CD8-positive, alpha-beta memory T cell (primary cell): ENCODE data around the gene ZMYND12. TPM values are rescaled to one million over a fixed set of nuclear protein-coding genes. Genes with fewer than 3 reads are reported as not detected.
"Not testable (repeated sequence)": the region's sequence is repeated elsewhere in the genome, so short reads cannot be mapped to it uniquely, and the experiment has no call there.

ENCODE experiments used
- CTCF ChIA-PET: fragments of 350-600 bp; sonication (Branson Sonifier 250); formaldehyde crosslinking; loops from one replicate; lab custom pipeline; 2021; ENCODE audit warnings: antibody characterized with exemption; lab: Charles Lee
- POLR2A ChIA-PET: fragments of 350-600 bp; sonication (Branson Sonifier 250); formaldehyde crosslinking; loops from one replicate; lab custom pipeline; 2021; ENCODE audit warnings: antibody characterized with exemption; lab: Charles Lee
- DNase-seq, 5 donors: peaks; one replicate each; pipeline versions ENCODE4 v3.0.0 to v3.0.0-alpha.2; 2020 to 2022; ENCODE audit warnings: mixed read lengths in 1 of 5
- H3K27ac ChIP-seq: one replicate; pipeline ENCODE4 v1.7.0; 2013; ENCODE audit warnings: low read depth, mild to moderate bottlenecking, low read length, moderate library complexity
- H3K27me3 ChIP-seq: 2 replicates; pipeline ENCODE4 v1.7.0; 2013; ENCODE audit warnings: low read length, mild to moderate bottlenecking; ENCODE audit not compliant: insufficient read depth, poor library complexity, severe bottlenecking
- H3K36me3 ChIP-seq: 2 replicates; pipeline ENCODE4 v1.7.0; 2013; ENCODE audit warnings: mild to moderate bottlenecking, low read length, moderate library complexity; ENCODE audit not compliant: insufficient read depth
- H3K4me1 ChIP-seq: 2 replicates; pipeline ENCODE4 v1.7.0; 2013; ENCODE audit warnings: mild to moderate bottlenecking, low read length, moderate library complexity; ENCODE audit not compliant: insufficient read depth
- H3K4me3 ChIP-seq: 2 replicates; pipeline ENCODE4 v1.7.0; 2013; ENCODE audit warnings: mild to moderate bottlenecking, low read length
- H3K9me3 ChIP-seq: 2 replicates; pipeline ENCODE4 v1.7.0; 2013; ENCODE audit warnings: mild to moderate bottlenecking, low read length
- H3K27ac Mint-ChIP-seq, 8 donors: one replicate each; pipeline ENCODE4 v1.8.0; 2020 to 2021; ENCODE audit warnings: mixed read lengths in 8 of 8, mild to moderate bottlenecking in 6 of 8, inconsistent platforms in 3 of 8, moderate library complexity in 3 of 8
- H3K27me3 Mint-ChIP-seq, 2 donors: one replicate each; pipeline ENCODE4 v1.8.0; 2020 to 2021; ENCODE audit warnings: mixed read lengths in 2 of 2, mild to moderate bottlenecking in 1 of 2, moderate library complexity in 1 of 2
- H3K36me3 Mint-ChIP-seq, 3 donors: one replicate each; pipeline ENCODE4 v1.8.0; 2020 to 2021; ENCODE audit warnings: mixed read lengths in 3 of 3, inconsistent platforms in 1 of 3, mild to moderate bottlenecking in 1 of 3
- H3K4me1 Mint-ChIP-seq, 3 donors: one replicate each; pipeline ENCODE4 v1.8.0; 2020 to 2021; ENCODE audit warnings: mixed read lengths in 3 of 3, inconsistent platforms in 1 of 3, mild to moderate bottlenecking in 1 of 3
- H3K4me3 Mint-ChIP-seq, 7 donors: one replicate each; pipeline ENCODE4 v1.8.0; 2020 to 2021; ENCODE audit warnings: mixed read lengths in 7 of 7, mild to moderate bottlenecking in 6 of 7, moderate library complexity in 4 of 7, inconsistent platforms in 2 of 7
- H3K9me3 Mint-ChIP-seq, 5 donors: one replicate each; pipeline ENCODE4 v1.8.0; 2020 to 2022; ENCODE audit warnings: mixed read lengths in 5 of 5, mild to moderate bottlenecking in 3 of 5, moderate library complexity in 2 of 5, inconsistent platforms in 1 of 5
- polyA plus RNA-seq: library from polyadenylated mRNA; unstranded; fragments of 300-500 nt; fragmentation: Illumina TruSeq; gene quantifications from one replicate; pipeline ENCODE4 v1.2.3, GENCODE V29; 2021
- total RNA-seq, 2 experiments: library from RNA; stranded (reverse); gene quantifications; one replicate each; pipeline ENCODE4 v1.2.3, GENCODE V29; 2021

The ZMYND12 gene, protein sequence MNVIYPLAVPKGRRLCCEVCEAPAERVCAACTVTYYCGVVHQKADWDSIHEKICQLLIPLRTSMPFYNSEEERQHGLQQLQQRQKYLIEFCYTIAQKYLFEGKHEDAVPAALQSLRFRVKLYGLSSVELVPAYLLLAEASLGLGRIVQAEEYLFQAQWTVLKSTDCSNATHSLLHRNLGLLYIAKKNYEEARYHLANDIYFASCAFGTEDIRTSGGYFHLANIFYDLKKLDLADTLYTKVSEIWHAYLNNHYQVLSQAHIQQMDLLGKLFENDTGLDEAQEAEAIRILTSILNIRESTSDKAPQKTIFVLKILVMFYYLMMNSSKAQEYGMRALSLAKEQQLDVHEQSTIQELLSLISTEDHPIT
- total RNA-seq (under 1 TPM; 0.69 to 0.85 TPM), polyA plus RNA-seq (not detected)

DNA sequence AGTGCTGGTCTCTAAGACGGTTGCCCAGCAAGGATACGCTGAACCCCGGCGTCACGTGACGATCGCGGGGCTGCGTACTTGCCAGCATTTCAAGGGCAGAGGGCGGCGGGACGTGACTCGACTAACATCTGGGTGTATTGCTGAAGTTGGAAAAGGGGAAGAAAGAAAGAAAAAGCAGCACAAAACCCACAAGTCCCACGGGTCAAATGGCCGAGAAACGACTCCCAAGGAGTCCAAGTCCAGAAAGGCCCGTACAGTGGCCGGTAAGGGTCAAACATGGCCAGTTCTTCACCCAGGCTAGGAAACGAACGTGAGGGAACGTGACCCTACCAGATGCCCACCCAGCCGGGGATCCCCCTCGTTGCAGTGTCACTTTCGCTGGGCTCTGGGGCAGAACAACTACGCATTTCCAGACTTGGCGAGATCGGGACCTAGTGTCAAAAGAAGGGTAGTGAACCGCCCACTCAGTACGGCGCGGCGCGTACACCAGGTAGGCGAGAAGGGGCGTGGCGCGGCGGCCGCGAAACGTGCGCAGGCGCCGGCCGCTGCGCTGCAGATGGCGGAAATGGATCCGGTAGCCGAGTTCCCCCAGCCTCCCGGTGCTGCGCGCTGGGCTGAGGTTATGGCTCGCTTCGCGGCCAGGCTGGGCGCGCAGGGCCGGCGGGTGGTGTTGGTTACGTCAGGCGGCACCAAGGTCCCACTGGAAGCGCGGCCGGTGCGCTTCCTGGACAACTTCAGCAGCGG lies at the start of gene ZMYND12, which contains the start of gene PPCS:
Gene ZMYND12 (minus strand): TSS at position 13 of the 744 bp plus-strand sequence. CDS start 25 bp downstream, outside the sequence.
Gene PPCS (plus strand): TSS at position 534 of the 744 bp plus-strand sequence. CDS start 23 bp downstream, at position 557.
- POLR2A ChIA-PET = interaction anchor here (0.8 kb wide), 1 partner anchor 536 kb away, joined by 3 read pairs; no protein-coding TSS in a partner anchor
- peaks cover 0 to 52% (median 9%) of the 10 kb centered on the region in 3 donors for H3K36me3 Mint-ChIP-seq
- peak within 1 kb of the TSS; percentile 97 to 100 (median 98) for H3K27ac Mint-ChIP-seq
- Histone ChIP-seq H3K4me3 (peak within 1 kb of the TSS; percentile 95), H3K27ac (peak within 1 kb of the TSS; percentile 99), H3K4me1 (peaks cover 27% of the 10 kb centered on the region), H3K9me3 (no peaks in the 10 kb centered on the region), H3K27me3 (no peaks in the 10 kb centered on the region), H3K36me3 (peaks cover 25% of the 10 kb centered on the region)
- peak within 1 kb of the TSS; percentile 85 to 99 (median 92) for H3K4me3 Mint-ChIP-seq
- DNase-seq = peak; percentile 88 to 95 (median 92)
- H3K27me3 Mint-ChIP-seq = peaks cover 0 to 4% of the 10 kb centered on the region in 2 donors
- peaks cover 37 to 51% (median 42%) of the 10 kb centered on the region in 3 donors for H3K4me1 Mint-ChIP-seq
- CTCF ChIA-PET = interaction anchor here (1.6 kb wide), 1 partner anchor 497 kb away, joined by 3 read pairs; no protein-coding TSS in a partner anchor
- H3K9me3 Mint-ChIP-seq = no peaks in the 10 kb centered on the region

DNA sequence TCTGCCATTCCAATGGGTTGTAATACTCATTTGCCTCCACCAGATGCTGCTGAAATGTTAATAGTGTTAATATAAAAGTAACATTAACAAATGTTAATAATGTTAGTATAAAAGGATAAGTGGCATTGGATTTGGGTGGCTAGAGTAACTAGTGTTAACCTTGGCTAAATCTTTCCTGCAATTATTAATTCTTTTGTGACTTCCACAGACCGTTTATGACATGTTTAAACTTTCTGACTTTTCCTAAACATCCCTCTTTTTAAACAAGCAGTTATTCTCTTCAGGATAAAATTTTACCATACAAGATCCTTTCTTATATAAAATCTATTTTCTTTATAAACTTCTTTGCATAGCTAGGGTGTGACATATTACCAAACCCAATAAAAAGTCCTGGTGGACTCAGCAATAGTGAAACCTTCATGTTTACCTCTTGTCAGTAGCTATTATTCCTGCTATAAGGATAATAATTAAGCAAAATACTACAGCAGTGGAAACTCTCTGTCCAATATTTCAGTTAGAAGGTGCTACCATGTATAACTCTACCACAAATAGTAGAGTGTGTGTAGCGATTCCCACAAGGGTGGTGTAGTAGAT lies 48.8 kb upstream of the ZMYND12 start:
- Mint-ChIP-seq H3K4me3 (no peak overlapping the region), H3K36me3 (peaks cover 23 to 72% (median 64%) of the 10 kb centered on the region in 3 donors), H3K4me1 (no peaks in the 10 kb centered on the region), H3K27me3 (peaks cover 0 to 2% of the 10 kb centered on the region in 2 donors), H3K9me3 (peaks cover 33 to 59% (median 56%) of the 10 kb centered on the region in 5 donors), H3K27ac (no peak overlapping the region)
- Histone ChIP-seq H3K4me3 (no peak overlapping the region), H3K27me3 (no peaks in the 10 kb centered on the region), H3K4me1 (no peaks in the 10 kb centered on the region), H3K36me3 (no peaks in the 10 kb centered on the region), H3K9me3 (no peaks in the 10 kb centered on the region), H3K27ac (no peak overlapping the region)
- CTCF ChIA-PET = no interaction called here
- POLR2A ChIA-PET = no interaction called here
- DNase-seq = no peak

DNA sequence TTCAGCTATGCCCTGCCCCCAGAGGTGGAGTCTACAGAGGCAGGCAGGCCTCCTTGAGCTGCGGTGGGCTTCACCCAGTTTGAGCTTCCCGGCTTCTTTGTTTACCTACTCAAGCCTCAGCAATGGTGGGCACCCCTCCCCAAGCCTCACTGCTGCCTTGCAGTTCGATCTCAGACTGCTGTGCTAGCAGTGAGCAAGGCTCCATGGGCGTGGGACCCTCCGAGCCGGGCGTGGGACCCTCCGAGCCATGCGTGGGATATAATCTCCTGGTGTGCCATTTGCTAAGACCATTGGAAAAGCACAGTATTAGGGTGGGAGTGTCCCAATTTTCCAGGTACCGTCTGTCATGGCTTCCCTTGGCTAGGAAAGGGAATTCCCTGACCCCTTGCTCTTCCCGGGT lies 46.2 kb upstream of the ZMYND12 start:
- peaks cover 22 to 54% (median 50%) of the 10 kb centered on the region in 3 donors for H3K36me3 Mint-ChIP-seq
- H3K27ac Mint-ChIP-seq, H3K4me1 Mint-ChIP-seq, H3K4me1 ChIP-seq, POLR2A ChIA-PET, H3K27ac ChIP-seq, H3K27me3 Mint-ChIP-seq, H3K27me3 ChIP-seq, DNase-seq, H3K9me3 ChIP-seq, H3K4me3 Mint-ChIP-seq, H3K4me3 ChIP-seq, H3K36me3 ChIP-seq, CTCF ChIA-PET: not testable (repeated sequence)
- peaks cover 23 to 41% (median 39%) of the 10 kb centered on the region in 5 donors for H3K9me3 Mint-ChIP-seq

DNA sequence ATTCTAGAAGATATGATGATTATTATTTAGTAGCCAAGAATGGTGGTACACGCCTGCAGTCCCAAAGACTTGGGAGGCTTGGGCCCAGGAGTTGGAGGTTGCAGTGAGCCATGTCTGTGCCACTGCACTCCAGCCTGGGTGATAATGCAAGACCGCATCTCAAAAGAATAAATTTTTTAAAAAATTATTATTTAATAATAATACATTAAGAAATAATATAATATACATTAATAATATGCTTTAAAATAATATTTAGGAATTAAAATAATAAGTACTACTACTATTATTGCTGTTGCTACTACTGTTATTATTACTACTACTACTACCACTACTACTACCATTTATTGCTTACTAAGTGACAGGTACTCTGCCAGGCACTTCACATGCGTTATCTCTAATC lies 34.4 kb upstream of the ZMYND12 start:
- peaks cover 10 to 26% (median 11%) of the 10 kb centered on the region in 3 donors for H3K36me3 Mint-ChIP-seq
- Histone ChIP-seq H3K36me3 (no peaks in the 10 kb centered on the region), H3K27ac (no peak overlapping the region), H3K27me3 (no peaks in the 10 kb centered on the region), H3K4me3 (no peak overlapping the region), H3K9me3 (no peaks in the 10 kb centered on the region), H3K4me1 (no peaks in the 10 kb centered on the region)
- DNase-seq = no peak
- no peaks in the 10 kb centered on the region for H3K4me1 Mint-ChIP-seq
- peaks cover 0 to 5% (median 2%) of the 10 kb centered on the region in 5 donors for H3K9me3 Mint-ChIP-seq
- no peak overlapping the region for H3K27ac Mint-ChIP-seq
- ChIA-PET POLR2A (no interaction called here), CTCF (no interaction called here)
- H3K4me3 Mint-ChIP-seq = no peak overlapping the region
- no peaks in the 10 kb centered on the region for H3K27me3 Mint-ChIP-seq

DNA sequence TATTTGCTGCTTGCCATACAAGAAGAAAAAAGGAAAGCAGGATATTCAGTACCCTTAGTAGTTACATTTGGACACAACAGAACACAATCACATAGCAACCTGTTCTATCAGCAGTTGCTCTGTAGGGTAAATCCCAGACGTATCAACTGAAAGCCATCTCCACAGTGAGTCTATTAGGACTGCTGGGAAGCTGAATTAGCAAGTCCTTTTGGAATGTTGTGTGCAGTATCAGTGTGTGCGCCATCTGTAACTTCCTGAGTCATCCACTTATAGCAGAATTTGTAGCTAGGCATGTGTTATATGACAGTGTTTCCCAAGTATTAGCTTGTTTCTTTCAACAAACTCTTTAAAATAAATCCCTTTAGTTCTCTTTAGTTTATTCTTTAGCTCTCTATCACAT lies 28.6 kb upstream of the ZMYND12 start:
- peaks cover 0 to 1% of the 10 kb centered on the region in 2 donors for H3K27me3 Mint-ChIP-seq

DNA sequence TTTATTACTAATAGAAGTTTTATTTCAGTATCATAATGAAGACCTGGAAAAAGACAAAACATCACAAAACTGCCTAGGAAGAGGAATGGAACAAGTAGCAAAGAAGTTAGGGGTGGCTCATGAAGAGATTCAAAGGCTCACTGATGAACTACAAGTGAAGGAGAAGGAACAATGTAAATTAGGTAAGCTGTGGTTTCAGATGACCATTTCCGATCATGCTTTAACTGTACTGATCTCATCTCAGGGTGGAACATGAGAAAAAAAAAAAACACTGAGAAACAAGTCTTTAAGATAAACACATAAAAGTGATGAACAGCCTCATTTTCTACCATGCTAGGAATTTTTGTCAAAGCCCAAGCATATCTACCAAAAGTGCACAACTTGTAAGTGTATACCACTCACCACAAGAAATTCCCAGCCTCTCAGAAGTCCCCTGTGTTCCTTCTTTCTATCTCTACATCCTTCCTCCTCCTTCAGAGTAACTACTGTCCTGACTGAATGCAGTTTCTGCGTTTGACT lies 26.9 kb upstream of the ZMYND12 start:
- no peaks in the 10 kb centered on the region for H3K27me3 ChIP-seq
- no peaks in the 10 kb centered on the region for H3K4me1 ChIP-seq
- no peaks in the 10 kb centered on the region for H3K9me3 ChIP-seq
- ChIA-PET POLR2A (no interaction called here), CTCF (no interaction called here)
- no peaks in the 10 kb centered on the region for H3K9me3 Mint-ChIP-seq
- H3K27ac ChIP-seq = no peak overlapping the region
- peaks cover 3 to 20% (median 9%) of the 10 kb centered on the region in 3 donors for H3K36me3 Mint-ChIP-seq
- no peaks in the 10 kb centered on the region for H3K4me1 Mint-ChIP-seq
- H3K27me3 Mint-ChIP-seq = peaks cover 0 to 1% of the 10 kb centered on the region in 2 donors
- H3K27ac Mint-ChIP-seq = peak overlapping the region in 2 of 8 donors; percentile 0 to 11
- DNase-seq = no peak
- no peak overlapping the region for H3K4me3 Mint-ChIP-seq
- H3K4me3 ChIP-seq = no peak overlapping the region
- peaks cover 4% of the 10 kb centered on the region for H3K36me3 ChIP-seq

More for the DNA sequence above, 28.6 kb upstream of the ZMYND12 start:
- Histone ChIP-seq H3K27ac (no peak overlapping the region), H3K4me1 (no peaks in the 10 kb centered on the region), H3K27me3 (no peaks in the 10 kb centered on the region), H3K36me3 (peaks cover 4% of the 10 kb centered on the region), H3K4me3 (no peak overlapping the region), H3K9me3 (no peaks in the 10 kb centered on the region)
- Mint-ChIP-seq H3K4me3 (no peak overlapping the region), H3K36me3 (peaks cover 3 to 20% (median 9%) of the 10 kb centered on the region in 3 donors), H3K4me1 (no peaks in the 10 kb centered on the region), H3K27ac (no peak overlapping the region), H3K9me3 (no peaks in the 10 kb centered on the region)
- no peak for DNase-seq
- ChIA-PET POLR2A (no interaction called here), CTCF (no interaction called here)

DNA sequence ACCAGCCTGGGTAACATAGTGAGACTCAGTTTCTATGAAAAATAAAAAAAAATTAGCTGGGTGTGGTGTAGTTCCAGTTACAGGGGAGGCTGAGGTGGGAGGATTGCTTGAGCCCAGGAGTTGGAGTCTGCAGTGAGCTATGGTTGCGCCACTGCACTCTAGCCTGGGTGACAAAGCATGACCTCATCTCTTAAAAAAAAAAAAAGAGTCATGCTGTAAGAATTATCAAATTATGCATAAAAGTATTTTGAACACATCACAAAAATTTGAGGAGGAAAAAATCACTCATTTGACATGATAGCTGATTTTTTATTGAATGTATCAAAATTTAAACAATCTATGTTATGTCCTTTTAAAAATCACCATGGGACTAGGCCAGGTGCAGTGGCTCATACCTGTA lies 25.1 kb upstream of the ZMYND12 start:
- DNase-seq = no peak
- CTCF ChIA-PET = no interaction called here
- H3K4me3 ChIP-seq = no peak overlapping the region
- no peaks in the 10 kb centered on the region for H3K27me3 ChIP-seq
- H3K36me3 Mint-ChIP-seq = peaks cover 3 to 20% (median 6%) of the 10 kb centered on the region in 3 donors
- H3K4me1 Mint-ChIP-seq = no peaks in the 10 kb centered on the region
- no peak overlapping the region for H3K4me3 Mint-ChIP-seq
- no peaks in the 10 kb centered on the region for H3K4me1 ChIP-seq
- no peaks in the 10 kb centered on the region for H3K9me3 Mint-ChIP-seq
- no peaks in the 10 kb centered on the region for H3K9me3 ChIP-seq
- POLR2A ChIA-PET = no interaction called here
- H3K27ac ChIP-seq = no peak overlapping the region
- H3K27ac Mint-ChIP-seq = no peak overlapping the region
- H3K36me3 ChIP-seq = peaks cover 4% of the 10 kb centered on the region
- H3K27me3 Mint-ChIP-seq = peaks cover 0 to 1% of the 10 kb centered on the region in 2 donors
